Adrenal gland (tissue), 5 donors: ENCODE results near the gene RNF40.

ENCODE experiments used
- POLR2A ChIP-seq, 2 donors: fragments of 450-650 bp; IDR thresholded peaks; one replicate each; pipeline ENCODE4 v1.6.1; 2017; ENCODE audit warnings: antibody characterized with exemption in 2 of 2, mild to moderate bottlenecking in 2 of 2, moderate library complexity in 1 of 2
- TF ChIP-seq, protein P1 (sequence below), 6 experiments: fragments of 450-650 bp in 4 of 6; fragments of 200-600 bp in 2 of 6; sonication (generic) in 1 of 6; IDR thresholded peaks; 1 replicate in 5 of 6; 2 replicates in 1 of 6; pipeline versions ENCODE4 v1.5.1 to v1.8.0; 2016 to 2021; ENCODE audit warnings: antibody characterized with exemption in 6 of 6, mild to moderate bottlenecking in 2 of 6, moderate library complexity in 1 of 6
- donor health status: DM: no; HTN: no; CAD: no.

DNA sequence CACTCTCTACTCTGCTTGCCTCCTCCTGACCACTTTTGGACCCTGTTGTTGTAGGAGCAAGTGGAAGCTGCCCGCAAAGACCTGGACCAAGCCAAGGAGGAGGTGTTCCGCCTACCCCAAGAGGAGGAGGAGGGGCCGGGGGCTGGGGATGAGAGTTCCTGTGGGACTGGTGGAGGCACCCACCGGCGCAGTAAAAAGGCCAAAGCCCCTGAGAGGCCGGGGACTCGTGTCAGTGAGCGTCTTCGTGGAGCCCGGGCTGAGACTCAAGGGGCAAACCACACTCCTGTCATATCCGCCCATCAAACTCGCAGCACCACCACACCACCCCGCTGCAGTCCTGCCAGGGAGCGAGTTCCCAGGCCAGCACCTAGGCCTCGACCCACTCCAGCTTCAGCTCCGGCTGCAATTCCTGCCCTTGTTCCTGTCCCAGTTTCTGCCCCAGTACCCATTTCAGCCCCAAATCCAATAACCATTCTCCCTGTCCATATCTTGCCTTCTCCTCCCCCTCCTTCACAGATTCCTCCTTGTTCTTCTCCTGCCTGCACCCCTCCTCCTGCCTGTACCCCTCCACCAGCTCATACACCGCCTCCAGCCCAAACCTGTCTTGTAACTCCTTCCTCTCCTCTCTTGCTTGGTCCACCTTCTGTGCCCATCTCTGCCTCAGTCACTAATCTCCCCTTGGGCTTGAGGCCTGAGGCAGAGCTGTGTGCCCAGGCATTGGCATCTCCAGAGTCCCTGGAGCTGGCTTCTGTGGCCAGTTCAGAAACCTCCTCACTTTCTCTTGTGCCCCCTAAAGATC is 24.9 kb upstream of the RNF40 start:
- TF ChIP-seq, protein P1, sequence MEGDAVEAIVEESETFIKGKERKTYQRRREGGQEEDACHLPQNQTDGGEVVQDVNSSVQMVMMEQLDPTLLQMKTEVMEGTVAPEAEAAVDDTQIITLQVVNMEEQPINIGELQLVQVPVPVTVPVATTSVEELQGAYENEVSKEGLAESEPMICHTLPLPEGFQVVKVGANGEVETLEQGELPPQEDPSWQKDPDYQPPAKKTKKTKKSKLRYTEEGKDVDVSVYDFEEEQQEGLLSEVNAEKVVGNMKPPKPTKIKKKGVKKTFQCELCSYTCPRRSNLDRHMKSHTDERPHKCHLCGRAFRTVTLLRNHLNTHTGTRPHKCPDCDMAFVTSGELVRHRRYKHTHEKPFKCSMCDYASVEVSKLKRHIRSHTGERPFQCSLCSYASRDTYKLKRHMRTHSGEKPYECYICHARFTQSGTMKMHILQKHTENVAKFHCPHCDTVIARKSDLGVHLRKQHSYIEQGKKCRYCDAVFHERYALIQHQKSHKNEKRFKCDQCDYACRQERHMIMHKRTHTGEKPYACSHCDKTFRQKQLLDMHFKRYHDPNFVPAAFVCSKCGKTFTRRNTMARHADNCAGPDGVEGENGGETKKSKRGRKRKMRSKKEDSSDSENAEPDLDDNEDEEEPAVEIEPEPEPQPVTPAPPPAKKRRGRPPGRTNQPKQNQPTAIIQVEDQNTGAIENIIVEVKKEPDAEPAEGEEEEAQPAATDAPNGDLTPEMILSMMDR (IDR thresholded peaks at IDR 0.05): no peak
- no peak for TF ChIP-seq POLR2A (IDR thresholded peaks at IDR 0.05)
